ENCODE measurements around the gene TMEM204. TPM values are rescaled to one million over a fixed set of nuclear protein-coding genes. Genes with fewer than 3 reads are reported as not detected.

The TMEM204 gene
- total RNA-seq (10 to 100 TPM; 27.1 to 30.9 TPM), polyA plus RNA-seq (68.4 TPM)

DNA sequence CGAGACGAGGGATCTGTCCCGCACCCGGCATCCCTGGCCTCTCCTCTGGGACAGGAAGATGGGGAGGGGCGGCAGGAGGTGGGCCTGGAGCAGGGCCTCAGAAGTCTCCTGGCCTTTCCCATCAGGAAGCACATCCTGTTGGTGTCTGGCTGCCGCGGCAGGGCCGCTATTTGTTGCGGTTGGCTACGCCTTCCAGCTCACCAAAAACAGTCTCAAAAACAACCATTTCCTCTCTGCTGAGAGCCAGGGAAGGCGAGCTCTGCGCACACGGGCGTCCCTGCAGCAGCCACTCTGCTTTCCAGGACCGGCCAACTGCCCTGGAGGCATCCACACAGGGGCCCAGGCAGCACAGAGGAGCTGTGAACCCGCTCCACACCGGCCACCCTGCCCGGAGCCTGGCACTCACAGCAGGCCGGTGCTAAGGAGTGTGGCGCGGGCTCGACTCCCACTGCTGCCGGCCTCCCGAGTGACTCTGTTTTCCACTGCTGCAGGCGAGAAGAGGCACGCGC, at the start of gene TMEM204:
TSS of gene TMEM204 (plus strand) at position 224 of the 509 bp plus-strand sequence. CDS start 610 bp downstream, outside the sequence.
- peak within 1 kb of the TSS; percentile 77 for H3K4me3 ChIP-seq (ENCODE audit: low read length)
- CTCF ChIA-PET, result interaction anchor here (0.8 to 2.1 kb wide), 6 partner anchors 10 to 173 kb away, joined by 3 to 5 read pairs (median 4); partner anchors contain the start of gene TELO2
- peak in 2 of 5 donors; percentile 67 to 72 for DNase-seq
- peaks cover 20% of the 10 kb centered on the region for H3K36me3 ChIP-seq (ENCODE audit: insufficient read depth, low read length)
- H3K4me1 Mint-ChIP-seq, result peaks cover 33 to 52% (median 35%) of the 10 kb centered on the region in 3 donors
- POLR2A ChIA-PET, result interaction anchor here (0.6 to 1.4 kb wide), 6 partner anchors 24 to 294 kb away, joined by 3 to 6 read pairs (median 4); partner anchors contain the start of genes FAHD1, HAGH, MAPK8IP3 and TELO2
- peak within 1 kb of the TSS; percentile 38 for H3K27ac ChIP-seq (ENCODE audit: low read depth, low read length)
- H3K36me3 Mint-ChIP-seq, result peaks cover 8 to 48% (median 13%) of the 10 kb centered on the region in 3 donors
- H3K27me3 Mint-ChIP-seq, result peaks cover 0 to 2% of the 10 kb centered on the region in 2 donors
- H3K4me1 ChIP-seq (ENCODE audit: insufficient read depth, low read length), result peaks cover 43% of the 10 kb centered on the region
- no peaks in the 10 kb centered on the region for H3K27me3 ChIP-seq (ENCODE audit: insufficient read depth, low read length, poor library complexity, severe bottlenecking)
- no peaks in the 10 kb centered on the region for H3K9me3 Mint-ChIP-seq
- H3K9me3 ChIP-seq (ENCODE audit: low read length), result no peaks in the 10 kb centered on the region
- peak within 1 kb of the TSS; percentile 84 to 99 (median 94) for H3K27ac Mint-ChIP-seq
- peak within 1 kb of the TSS; percentile 92 to 100 (median 98) for H3K4me3 Mint-ChIP-seq

DNA sequence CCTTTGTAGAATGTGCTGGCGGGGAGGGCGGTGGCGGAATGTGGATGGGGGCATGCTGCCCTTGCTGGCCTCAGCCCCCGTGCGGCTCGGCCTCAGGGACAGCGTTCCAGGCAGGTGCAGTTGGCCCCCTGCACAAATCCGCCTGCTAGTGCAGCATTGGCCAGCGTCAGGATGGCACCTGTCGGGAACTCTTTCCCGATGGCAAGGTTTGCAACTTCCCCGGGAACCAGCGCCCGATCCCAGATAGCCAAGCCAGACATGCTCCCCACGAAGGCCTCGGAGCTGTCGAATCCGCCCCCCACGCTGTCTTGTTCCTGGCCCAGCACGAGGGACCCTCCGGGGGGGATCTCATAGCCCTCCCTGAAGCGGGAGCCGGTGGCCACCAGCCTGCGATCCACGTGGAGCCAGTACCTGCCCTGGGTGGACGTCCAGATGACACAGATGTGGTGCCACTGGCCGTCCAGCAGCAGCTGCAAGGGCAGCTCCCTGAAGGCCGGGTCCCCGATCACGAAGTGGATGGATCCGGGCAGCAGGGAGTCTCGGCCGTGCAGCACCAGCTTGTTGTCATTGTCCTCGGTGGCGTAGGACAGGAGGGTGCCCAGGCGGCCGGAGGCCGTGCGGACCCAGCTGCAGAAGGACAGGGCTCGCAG, 47.5 kb upstream of the TMEM204 start:
- CTCF ChIA-PET, result no interaction called here

DNA sequence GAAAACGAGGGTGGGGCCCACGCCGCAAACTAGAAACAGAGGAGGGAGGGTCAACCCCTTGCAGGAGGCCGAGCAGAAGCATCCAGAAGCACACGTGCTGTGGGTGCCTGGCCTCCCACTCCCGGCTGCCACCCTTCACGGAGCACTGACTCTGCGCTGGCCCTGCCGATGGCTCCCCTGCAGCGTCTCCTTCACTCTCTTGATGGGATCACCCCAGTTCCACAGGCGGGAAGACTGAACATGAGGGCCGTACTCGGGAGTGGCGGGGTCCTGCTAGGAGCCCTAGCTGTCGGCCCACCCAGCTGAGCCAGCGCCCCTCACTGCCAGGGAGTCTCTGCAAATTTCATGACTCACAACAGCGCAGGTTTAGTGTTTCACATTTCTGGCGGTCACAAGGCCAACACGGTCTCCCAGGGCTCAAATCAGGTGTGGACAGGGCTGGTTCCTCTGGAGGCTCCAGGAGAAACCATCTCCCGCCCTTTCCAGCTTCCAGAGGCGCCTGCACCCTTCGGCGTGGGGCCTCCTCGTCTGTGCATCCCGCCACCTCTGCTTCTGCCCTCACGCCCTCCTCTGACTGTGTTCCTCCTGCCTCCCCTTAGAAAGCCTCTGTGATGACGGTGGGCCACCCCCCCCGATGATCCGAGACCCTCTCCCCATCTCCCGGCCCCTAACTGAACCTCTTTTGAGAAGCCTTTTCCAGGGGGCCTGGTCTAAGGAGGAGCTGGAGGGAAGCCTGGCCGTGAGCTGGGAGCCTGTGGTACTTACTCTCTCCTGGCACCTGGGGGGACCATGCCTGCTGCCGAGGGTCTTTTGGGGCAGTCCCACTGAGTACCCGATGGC, 46.7 kb upstream of the TMEM204 start:
- Mint-ChIP-seq H3K4me3 (no peak overlapping the region), H3K27ac (peak overlapping the region in 1 of 8 donors; percentile 71), H3K27me3 (peaks cover 0 to 5% of the 10 kb centered on the region in 2 donors), H3K4me1 (no peaks in the 10 kb centered on the region), H3K36me3 (no peaks in the 10 kb centered on the region), H3K9me3 (peaks cover 0 to 2% (median 0%) of the 10 kb centered on the region in 5 donors)
- CTCF ChIA-PET, result no interaction called here
- H3K4me3 ChIP-seq (ENCODE audit: low read length), result no peak overlapping the region
- H3K27me3 ChIP-seq (ENCODE audit: insufficient read depth, low read length, poor library complexity, severe bottlenecking), result no peaks in the 10 kb centered on the region
- no peaks in the 10 kb centered on the region for H3K36me3 ChIP-seq (ENCODE audit: insufficient read depth, low read length)
- POLR2A ChIA-PET, result no interaction called here
- H3K4me1 ChIP-seq (ENCODE audit: insufficient read depth, low read length), result no peaks in the 10 kb centered on the region
- no peak overlapping the region for H3K27ac ChIP-seq (ENCODE audit: low read depth, low read length)
- no peaks in the 10 kb centered on the region for H3K9me3 ChIP-seq (ENCODE audit: low read length)
- DNase-seq, result no peak

More for the DNA sequence above, 47.5 kb upstream of the TMEM204 start:
- Mint-ChIP-seq H3K4me1 (peaks cover 0 to 2% (median 0%) of the 10 kb centered on the region in 3 donors), H3K27ac (no peak overlapping the region), H3K9me3 (peaks cover 0 to 2% (median 0%) of the 10 kb centered on the region in 5 donors), H3K4me3 (no peak overlapping the region), H3K36me3 (peaks cover 0 to 4% (median 0%) of the 10 kb centered on the region in 3 donors), H3K27me3 (peaks cover 7% of the 10 kb centered on the region in 2 donors)
- POLR2A ChIA-PET, result no interaction called here
- no peak overlapping the region for H3K4me3 ChIP-seq (ENCODE audit: low read length)
- no peaks in the 10 kb centered on the region for H3K4me1 ChIP-seq (ENCODE audit: insufficient read depth, low read length)
- DNase-seq, result no peak
- no peaks in the 10 kb centered on the region for H3K9me3 ChIP-seq (ENCODE audit: low read length)
- no peak overlapping the region for H3K27ac ChIP-seq (ENCODE audit: low read depth, low read length)
- no peaks in the 10 kb centered on the region for H3K27me3 ChIP-seq (ENCODE audit: insufficient read depth, low read length, poor library complexity, severe bottlenecking)
- H3K36me3 ChIP-seq (ENCODE audit: insufficient read depth, low read length), result no peaks in the 10 kb centered on the region

DNA sequence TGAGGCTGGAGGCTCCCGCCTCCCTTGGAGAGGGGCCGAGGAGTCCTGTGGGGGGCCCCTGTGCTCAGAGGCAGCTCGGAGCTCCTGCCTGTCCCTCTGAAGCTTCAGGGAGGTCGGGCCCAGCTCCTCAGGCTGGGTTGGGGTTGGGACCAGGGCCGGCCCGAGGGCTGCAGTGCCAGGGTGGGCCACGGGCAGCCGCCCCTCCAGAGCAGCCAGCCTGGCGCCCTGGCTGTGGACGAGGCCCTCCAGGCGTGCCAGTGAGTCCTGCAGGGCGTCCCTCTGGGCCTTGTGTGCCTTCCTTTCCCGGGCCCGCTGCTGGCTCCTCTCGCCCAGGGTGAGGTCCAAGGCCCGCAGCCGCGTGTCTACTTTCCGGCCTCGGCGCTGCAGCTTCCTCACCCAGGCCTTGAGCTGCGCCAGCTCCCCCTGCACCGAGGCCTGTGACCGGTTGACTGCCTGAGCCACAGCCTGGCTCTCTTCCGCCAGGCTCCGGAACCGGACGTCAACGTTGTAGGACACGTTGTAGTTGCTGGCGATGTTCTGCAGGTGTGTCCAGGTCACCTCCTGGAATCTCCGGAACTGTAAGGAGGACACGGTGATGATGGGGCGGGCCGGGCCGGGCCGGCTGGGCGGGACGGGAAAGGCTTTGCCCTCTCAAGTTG, 45.9 kb upstream of the TMEM204 start:
- H3K4me3 ChIP-seq (ENCODE audit: low read length), result no peak overlapping the region
- no peaks in the 10 kb centered on the region for H3K9me3 ChIP-seq (ENCODE audit: low read length)
- H3K36me3 ChIP-seq (ENCODE audit: insufficient read depth, low read length), result no peaks in the 10 kb centered on the region
- peaks cover 3% of the 10 kb centered on the region in 3 donors for H3K4me1 Mint-ChIP-seq
- H3K27ac ChIP-seq (ENCODE audit: low read depth, low read length), result no peak overlapping the region
- no peaks in the 10 kb centered on the region for H3K27me3 ChIP-seq (ENCODE audit: insufficient read depth, low read length, poor library complexity, severe bottlenecking)
- peaks cover 5% of the 10 kb centered on the region for H3K4me1 ChIP-seq (ENCODE audit: insufficient read depth, low read length)
- H3K9me3 Mint-ChIP-seq, result peaks cover 0 to 2% (median 0%) of the 10 kb centered on the region in 5 donors
- ChIA-PET CTCF (no interaction called here), POLR2A (no interaction called here)
- peaks cover 0 to 2% of the 10 kb centered on the region in 2 donors for H3K27me3 Mint-ChIP-seq
- no peak for DNase-seq
- H3K36me3 Mint-ChIP-seq, result no peaks in the 10 kb centered on the region
- no peak overlapping the region for H3K27ac Mint-ChIP-seq
- H3K4me3 Mint-ChIP-seq, result no peak overlapping the region

DNA sequence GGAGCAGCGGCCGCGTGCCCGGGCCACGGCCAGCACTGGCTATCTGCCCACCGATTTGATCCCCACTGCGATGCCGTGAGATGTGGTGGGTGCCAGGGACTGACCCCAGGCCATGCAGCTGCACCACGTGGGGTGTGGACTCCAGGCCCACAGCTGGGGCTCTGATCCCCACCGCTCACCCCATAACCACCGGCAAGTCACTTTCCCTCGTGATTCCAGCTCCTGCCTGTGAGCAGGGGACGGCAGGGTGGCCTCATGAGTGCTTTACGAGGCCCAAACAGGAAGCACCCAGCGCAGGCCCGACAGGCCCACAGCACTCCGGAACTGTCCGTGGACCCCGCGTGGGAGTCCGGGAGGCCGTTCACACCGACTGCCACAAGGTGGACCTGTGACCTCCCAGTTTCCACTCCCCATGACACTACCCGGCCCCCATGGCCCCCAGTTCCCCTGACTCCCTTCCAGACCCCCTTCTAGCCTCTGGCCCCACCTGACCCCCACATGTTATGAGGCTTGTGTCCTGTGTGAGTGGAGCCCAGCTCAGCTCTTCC, 45.3 kb upstream of the TMEM204 start:
- Histone ChIP-seq H3K9me3 (ENCODE audit: low read length) (no peaks in the 10 kb centered on the region), H3K27ac (ENCODE audit: low read depth, low read length) (no peak overlapping the region), H3K4me1 (ENCODE audit: insufficient read depth, low read length) (peaks cover 10% of the 10 kb centered on the region), H3K27me3 (ENCODE audit: insufficient read depth, low read length, poor library complexity, severe bottlenecking) (no peaks in the 10 kb centered on the region), H3K36me3 (ENCODE audit: insufficient read depth, low read length) (no peaks in the 10 kb centered on the region), H3K4me3 (ENCODE audit: low read length) (no peak overlapping the region)
- CTCF ChIA-PET, result no interaction called here
- POLR2A ChIA-PET, result no interaction called here
- Mint-ChIP-seq H3K36me3 (peaks cover 0 to 3% (median 0%) of the 10 kb centered on the region in 3 donors), H3K9me3 (peaks cover 0 to 2% (median 0%) of the 10 kb centered on the region in 5 donors), H3K27ac (no peak overlapping the region), H3K27me3 (peaks cover 0 to 2% of the 10 kb centered on the region in 2 donors), H3K4me1 (peaks cover 8 to 9% (median 8%) of the 10 kb centered on the region in 3 donors), H3K4me3 (no peak overlapping the region)
- no peak for DNase-seq

DNA sequence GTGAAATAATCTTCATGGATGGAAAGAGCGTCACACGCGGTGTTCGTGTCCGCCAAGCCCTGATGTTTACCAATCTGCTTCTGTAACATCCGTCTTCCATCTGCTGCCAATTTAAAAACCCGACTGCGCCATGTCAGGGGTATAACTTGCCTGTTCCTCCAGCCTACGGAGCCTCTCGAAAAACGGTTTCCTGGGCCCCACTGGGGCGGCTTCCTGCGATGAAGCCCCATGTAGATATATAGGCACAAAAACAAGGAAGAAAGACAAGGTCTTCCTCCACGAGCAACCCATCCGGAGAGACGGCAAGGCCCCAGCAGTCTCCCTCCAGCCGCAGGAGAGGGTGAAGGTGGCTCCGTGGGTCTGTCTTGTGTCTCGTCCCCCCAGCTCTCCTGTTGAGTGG, 44.8 kb upstream of the TMEM204 start, which contains the start of gene PTX4:
TSS of gene PTX4 (minus strand) at position 326 of the 400 bp plus-strand sequence. CDS start at position 291, 35 bp downstream.
- POLR2A ChIA-PET, result no interaction called here
- Histone ChIP-seq H3K4me3 (ENCODE audit: low read length) (no peak within 1 kb of the TSS), H3K27ac (ENCODE audit: low read depth, low read length) (no peak within 1 kb of the TSS), H3K4me1 (ENCODE audit: insufficient read depth, low read length) (peaks cover 10% of the 10 kb centered on the region), H3K36me3 (ENCODE audit: insufficient read depth, low read length) (no peaks in the 10 kb centered on the region), H3K27me3 (ENCODE audit: insufficient read depth, low read length, poor library complexity, severe bottlenecking) (no peaks in the 10 kb centered on the region), H3K9me3 (ENCODE audit: low read length) (no peaks in the 10 kb centered on the region)
- no peak for DNase-seq
- H3K36me3 Mint-ChIP-seq, result peaks cover 0 to 3% (median 0%) of the 10 kb centered on the region in 3 donors
- peak within 1 kb of the TSS in 1 of 7 donors; percentile 37 for H3K4me3 Mint-ChIP-seq
- H3K9me3 Mint-ChIP-seq, result peaks cover 0 to 2% (median 0%) of the 10 kb centered on the region in 5 donors
- no peak within 1 kb of the TSS for H3K27ac Mint-ChIP-seq
- H3K27me3 Mint-ChIP-seq, result peaks cover 0 to 2% of the 10 kb centered on the region in 2 donors
- CTCF ChIA-PET, result no interaction called here
- H3K4me1 Mint-ChIP-seq, result peaks cover 8 to 9% (median 8%) of the 10 kb centered on the region in 3 donors

DNA sequence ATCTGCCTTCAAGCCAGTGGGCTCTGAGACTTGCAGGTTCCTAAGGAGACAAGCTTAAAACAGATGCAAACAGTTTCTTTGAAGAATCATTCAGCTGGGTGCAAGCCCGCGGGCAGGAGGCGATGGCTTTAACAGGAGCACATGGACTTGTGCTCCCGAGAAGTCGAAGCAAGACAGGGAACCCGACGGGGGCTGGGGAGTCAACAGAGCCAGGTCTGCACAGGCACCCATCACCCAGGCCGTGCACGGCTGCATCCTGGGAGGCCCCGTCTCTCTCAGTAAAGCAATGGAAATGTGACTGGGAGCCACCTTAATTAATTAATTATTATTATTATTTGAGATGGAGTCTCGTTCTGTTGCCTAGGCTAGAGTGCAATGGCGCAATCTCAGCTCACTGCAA, 44.4 kb upstream of the TMEM204 start:
- no peaks in the 10 kb centered on the region for H3K27me3 ChIP-seq (ENCODE audit: insufficient read depth, low read length, poor library complexity, severe bottlenecking)
- Mint-ChIP-seq H3K9me3 (peaks cover 0 to 2% (median 0%) of the 10 kb centered on the region in 5 donors), H3K4me1 (peaks cover 8 to 12% (median 9%) of the 10 kb centered on the region in 3 donors), H3K4me3 (no peak overlapping the region), H3K27me3 (no peaks in the 10 kb centered on the region), H3K27ac (no peak overlapping the region), H3K36me3 (peaks cover 0 to 3% (median 0%) of the 10 kb centered on the region in 3 donors)
- peaks cover 13% of the 10 kb centered on the region for H3K4me1 ChIP-seq (ENCODE audit: insufficient read depth, low read length)
- no peaks in the 10 kb centered on the region for H3K9me3 ChIP-seq (ENCODE audit: low read length)
- DNase-seq, result no peak
- H3K27ac ChIP-seq (ENCODE audit: low read depth, low read length), result no peak overlapping the region
- ChIA-PET POLR2A (interaction anchor here (0.6 kb wide), 1 partner anchor 256 kb away, joined by 3 read pairs; no protein-coding TSS in a partner anchor), CTCF (no interaction called here)
- no peak overlapping the region for H3K4me3 ChIP-seq (ENCODE audit: low read length)
- no peaks in the 10 kb centered on the region for H3K36me3 ChIP-seq (ENCODE audit: insufficient read depth, low read length)
